Body of pancreas (tissue), 4 donors: Measurements from ENCODE around the gene ARID1B.

Experiments
- CTCF ChIP-seq, 7 experiments: fragments of 450-650 bp in 4 of 7; fragments of 200-600 bp in 3 of 7; sonication (generic) in 3 of 7; IDR thresholded peaks; one replicate each; pipeline ENCODE4 v1.5.1; 2016 to 2019; ENCODE audit warnings: antibody characterized with exemption in 7 of 7
- POLR2A ChIP-seq, 3 donors: fragments of 450-650 bp; IDR thresholded peaks; one replicate each; pipeline ENCODE4 v1.6.1; 2016; ENCODE audit warnings: antibody characterized with exemption in 3 of 3, mild to moderate bottlenecking in 2 of 3

GRCh38 chr6:157014871-157015270, 237.7 kb downstream of the ARID1B start:
- TF ChIP-seq CTCF (IDR thresholded peaks at IDR 0.05) (no peak), POLR2A (IDR thresholded peaks at IDR 0.05) (no peak)
